Mesothelial cell of epicardium (in vitro differentiated cells): Measurements from ENCODE around the gene CPN2. TPM values are rescaled to one million over a fixed set of nuclear protein-coding genes. Genes with fewer than 3 reads are reported as not detected.

Experiments used
- DNase-seq, 2 experiments: peaks; one replicate each; pipeline ENCODE4 v3.0.0; 2021; ENCODE audit warnings: low spot score in 2 of 2; ENCODE audit not compliant: unreplicated experiment in 2 of 2
- H3K27ac Mint-ChIP-seq: 2 replicates; pipeline ENCODE4 v1.8.0; 2021; ENCODE audit warnings: mixed read lengths
- H3K27me3 Mint-ChIP-seq: 2 replicates; pipeline ENCODE4 v1.8.0; 2021; ENCODE audit warnings: low read depth, mixed read lengths
- H3K36me3 Mint-ChIP-seq: 2 replicates; pipeline ENCODE4 v1.8.0; 2021; ENCODE audit warnings: mixed read lengths
- H3K4me1 Mint-ChIP-seq: 2 replicates; pipeline ENCODE4 v1.8.0; 2021; ENCODE audit warnings: mixed read lengths
- H3K4me3 Mint-ChIP-seq: 2 replicates; pipeline ENCODE4 v1.8.0; 2021; ENCODE audit warnings: mild to moderate bottlenecking, moderate library complexity, mixed read lengths
- H3K9me3 Mint-ChIP-seq: 2 replicates; pipeline ENCODE4 v1.8.0; 2021; ENCODE audit warnings: mixed read lengths
- total RNA-seq: library from RNA; stranded (reverse); gene quantifications from 3 replicates; pipeline ENCODE4 v1.2.1, GENCODE V29; 2021
- TF ChIP-seq, protein P1 (sequence below): fragments of 200-600 bp; sonication (generic); IDR thresholded peaks from one replicate; pipeline ENCODE4 v1.5.0; 2021; ENCODE audit warnings: antibody characterized with exemption; ENCODE audit not compliant: unreplicated experiment

The CPN2 gene
- total RNA-seq, 1 donor from 2014 or later = not detected

DNA sequence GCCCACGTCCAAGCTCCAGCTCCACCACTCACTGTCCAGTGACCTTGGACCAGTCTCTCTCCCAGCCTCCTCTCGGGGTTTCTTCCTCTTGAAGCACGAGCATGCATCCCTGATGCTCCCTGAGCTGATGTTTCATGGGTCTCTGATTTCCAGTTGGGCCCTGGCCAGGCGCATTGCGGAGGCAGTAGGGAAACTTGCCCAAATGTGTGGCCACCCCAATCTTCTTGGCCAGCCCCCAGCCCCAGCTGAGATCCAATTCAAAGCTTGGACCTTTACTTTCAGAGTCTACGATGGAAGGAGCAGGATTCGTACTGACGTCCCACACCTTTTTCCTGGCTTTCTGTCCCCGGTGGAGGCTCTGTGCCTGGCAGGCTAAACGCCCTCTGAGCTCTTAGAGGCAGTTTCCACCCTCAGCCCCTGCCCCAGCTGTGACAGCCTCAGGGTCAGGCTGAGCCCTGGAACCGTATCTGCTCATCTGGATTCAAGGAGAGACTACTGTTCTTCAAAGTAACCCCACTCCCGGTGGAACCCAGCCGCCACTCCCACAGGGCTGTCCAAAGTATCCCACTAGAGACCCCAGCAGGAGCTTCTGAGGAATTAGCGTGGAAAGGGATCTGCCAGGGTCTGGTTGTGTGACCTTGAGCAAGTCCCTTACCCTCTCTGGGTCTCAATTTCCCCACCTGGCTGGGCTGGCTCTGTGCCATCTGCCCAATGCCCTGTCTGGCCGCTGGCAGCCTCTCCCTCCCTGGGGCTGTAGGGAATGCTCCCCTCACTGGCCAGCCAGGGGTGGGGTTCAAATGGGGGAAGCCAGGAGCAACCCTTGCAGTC is 37.4 kb downstream of the CPN2 start:
- H3K4me3 Mint-ChIP-seq = no peak overlapping the region
- H3K27me3 Mint-ChIP-seq = no peaks in the 10 kb centered on the region
- H3K36me3 Mint-ChIP-seq = no peaks in the 10 kb centered on the region
- H3K4me1 Mint-ChIP-seq = peaks cover 69% of the 10 kb centered on the region
- peaks cover under 1% of the 10 kb centered on the region for H3K9me3 Mint-ChIP-seq
- DNase-seq = no peak
- H3K27ac Mint-ChIP-seq = peak overlapping the region; percentile 91
- TF ChIP-seq, protein P1, sequence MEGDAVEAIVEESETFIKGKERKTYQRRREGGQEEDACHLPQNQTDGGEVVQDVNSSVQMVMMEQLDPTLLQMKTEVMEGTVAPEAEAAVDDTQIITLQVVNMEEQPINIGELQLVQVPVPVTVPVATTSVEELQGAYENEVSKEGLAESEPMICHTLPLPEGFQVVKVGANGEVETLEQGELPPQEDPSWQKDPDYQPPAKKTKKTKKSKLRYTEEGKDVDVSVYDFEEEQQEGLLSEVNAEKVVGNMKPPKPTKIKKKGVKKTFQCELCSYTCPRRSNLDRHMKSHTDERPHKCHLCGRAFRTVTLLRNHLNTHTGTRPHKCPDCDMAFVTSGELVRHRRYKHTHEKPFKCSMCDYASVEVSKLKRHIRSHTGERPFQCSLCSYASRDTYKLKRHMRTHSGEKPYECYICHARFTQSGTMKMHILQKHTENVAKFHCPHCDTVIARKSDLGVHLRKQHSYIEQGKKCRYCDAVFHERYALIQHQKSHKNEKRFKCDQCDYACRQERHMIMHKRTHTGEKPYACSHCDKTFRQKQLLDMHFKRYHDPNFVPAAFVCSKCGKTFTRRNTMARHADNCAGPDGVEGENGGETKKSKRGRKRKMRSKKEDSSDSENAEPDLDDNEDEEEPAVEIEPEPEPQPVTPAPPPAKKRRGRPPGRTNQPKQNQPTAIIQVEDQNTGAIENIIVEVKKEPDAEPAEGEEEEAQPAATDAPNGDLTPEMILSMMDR = no peak

DNA sequence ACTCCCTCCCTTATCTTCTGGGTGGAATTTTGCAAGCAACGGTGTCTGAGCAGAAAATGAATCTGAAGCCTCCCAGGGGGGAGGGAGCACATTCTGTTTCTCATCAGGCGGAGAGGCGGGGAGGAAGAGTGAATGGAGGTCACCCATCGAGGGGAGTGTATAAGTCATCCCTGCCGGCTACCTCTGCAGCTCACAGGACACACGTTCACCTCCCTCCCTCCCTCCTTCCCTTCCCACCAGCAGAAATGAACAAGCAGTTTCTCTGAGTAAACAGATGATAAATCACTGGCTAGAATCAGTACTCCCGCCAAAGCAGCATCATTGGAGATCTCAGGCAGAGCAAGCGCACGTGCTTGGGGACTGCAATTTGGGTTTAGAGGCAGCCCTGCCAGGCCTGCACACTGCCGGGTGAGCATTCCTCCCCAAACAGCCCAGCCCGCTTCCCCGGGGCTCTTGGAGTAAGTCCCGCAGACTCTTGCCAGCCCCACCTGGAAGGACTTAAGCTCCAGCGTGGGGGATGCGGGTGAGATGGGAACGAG is 38.3 kb downstream of the CPN2 start:
- no peaks in the 10 kb centered on the region for H3K36me3 Mint-ChIP-seq
- peaks cover 75% of the 10 kb centered on the region for H3K4me1 Mint-ChIP-seq
- H3K4me3 Mint-ChIP-seq = peak overlapping the region; percentile 36
- TF ChIP-seq, protein P1 = no peak
- no peaks in the 10 kb centered on the region for H3K9me3 Mint-ChIP-seq
- DNase-seq = peak in 1 of 2 experiments; percentile 61
- H3K27ac Mint-ChIP-seq = peak overlapping the region; percentile 91
- no peaks in the 10 kb centered on the region for H3K27me3 Mint-ChIP-seq

DNA sequence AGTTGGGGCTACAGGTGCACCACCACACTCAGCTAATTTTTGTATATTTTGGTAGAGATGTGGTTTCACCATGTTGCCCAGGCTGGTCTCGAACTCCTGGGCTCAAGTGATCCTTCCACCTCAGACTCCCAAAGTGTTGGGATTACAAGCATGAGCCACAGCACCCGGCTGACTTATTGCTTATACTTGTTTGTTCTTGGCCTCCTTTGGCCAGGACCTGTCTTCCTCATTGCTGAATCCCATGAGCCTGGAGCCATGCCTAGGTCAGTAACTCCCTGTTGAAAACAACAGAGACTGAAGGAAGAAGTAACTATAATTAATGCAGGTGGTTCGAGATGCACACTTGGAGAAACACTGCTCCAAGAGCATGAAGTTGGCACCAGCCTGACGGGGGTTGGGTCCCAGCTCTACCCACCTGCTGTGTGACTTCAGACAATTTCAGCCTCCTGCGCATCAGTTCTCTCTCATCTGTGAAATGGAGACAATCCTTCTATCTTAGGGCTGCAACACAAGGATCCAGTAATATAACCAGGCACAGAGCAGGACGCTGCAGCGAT is 38.9 kb downstream of the CPN2 start:
- TF ChIP-seq, protein P1 = no peak
- H3K4me3 Mint-ChIP-seq = peak overlapping the region; percentile 36
- no peaks in the 10 kb centered on the region for H3K27me3 Mint-ChIP-seq
- H3K27ac Mint-ChIP-seq = peak overlapping the region; percentile 91
- no peaks in the 10 kb centered on the region for H3K9me3 Mint-ChIP-seq
- H3K36me3 Mint-ChIP-seq = no peaks in the 10 kb centered on the region
- H3K4me1 Mint-ChIP-seq = peaks cover 78% of the 10 kb centered on the region
- no peak for DNase-seq

DNA sequence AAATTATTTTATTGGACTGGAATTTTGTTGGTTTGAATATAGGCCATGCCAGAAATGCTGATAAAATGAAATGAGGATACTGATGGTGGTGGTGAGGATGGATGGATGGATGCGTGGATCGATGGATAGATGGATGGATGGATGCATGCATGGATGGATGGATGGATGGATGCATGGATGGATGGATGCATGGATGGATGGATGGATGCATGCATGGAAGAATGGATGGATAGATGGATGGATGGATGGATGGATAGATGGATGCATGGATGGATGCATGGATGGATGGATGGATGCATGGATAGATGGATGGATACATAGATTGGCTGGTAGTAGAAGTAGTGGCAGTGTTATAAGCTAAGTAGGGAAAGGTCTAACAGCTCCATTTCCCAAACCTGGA is 40.1 kb downstream of the CPN2 start:
- peak overlapping the region; percentile 33 for H3K4me3 Mint-ChIP-seq
- TF ChIP-seq, protein P1 = no peak
- peaks cover 82% of the 10 kb centered on the region for H3K4me1 Mint-ChIP-seq
- H3K36me3 Mint-ChIP-seq = no peaks in the 10 kb centered on the region
- H3K9me3 Mint-ChIP-seq = no peaks in the 10 kb centered on the region
- DNase-seq = no peak
- H3K27ac Mint-ChIP-seq = peak overlapping the region; percentile 5
- H3K27me3 Mint-ChIP-seq = no peaks in the 10 kb centered on the region

DNA sequence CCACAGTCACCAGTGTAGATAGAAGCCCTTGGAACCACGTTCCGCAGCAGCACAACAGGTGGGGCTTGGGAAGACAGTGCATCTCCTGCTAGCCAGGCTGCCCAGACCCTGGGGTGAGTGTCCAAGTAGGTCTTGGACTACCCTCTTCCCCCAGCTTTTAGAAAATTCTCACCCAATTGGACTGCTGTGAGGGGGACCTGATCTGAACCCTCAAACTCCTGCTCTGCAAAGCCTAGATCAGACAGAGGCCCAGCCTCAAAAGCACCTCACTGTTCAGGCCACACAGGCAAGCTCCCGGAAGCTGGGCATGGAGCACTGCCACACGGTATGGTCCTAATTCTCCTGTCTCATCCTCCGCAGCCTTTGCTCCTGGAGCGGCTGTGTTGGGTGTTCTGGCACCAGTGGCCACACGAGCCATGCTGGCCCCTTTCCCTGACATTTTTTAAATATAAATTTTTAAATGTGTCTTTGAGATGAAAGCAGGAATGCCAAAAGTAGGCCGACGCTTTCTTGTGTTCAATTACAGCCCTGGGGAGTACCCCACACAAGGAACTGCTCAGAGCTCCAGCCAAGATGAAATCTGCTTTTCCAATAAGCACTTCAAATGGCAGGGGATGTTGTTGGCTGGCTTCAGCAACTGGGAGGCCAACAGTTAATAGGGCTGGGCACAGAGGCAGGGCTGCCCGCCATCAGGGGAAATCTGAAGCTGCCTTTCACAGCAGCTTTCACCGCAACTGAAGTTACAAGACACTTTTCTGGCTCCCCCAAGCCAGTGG is 40.9 kb downstream of the CPN2 start:
- Mint-ChIP-seq H3K4me3 (peak overlapping the region; percentile 33), H3K27ac (peak overlapping the region; percentile 80), H3K9me3 (no peaks in the 10 kb centered on the region), H3K27me3 (no peaks in the 10 kb centered on the region), H3K4me1 (peaks cover 80% of the 10 kb centered on the region), H3K36me3 (no peaks in the 10 kb centered on the region)
- DNase-seq = no peak
- TF ChIP-seq, protein P1 = no peak
